ENCODE measurements around the gene CAPZA3.

DNA sequence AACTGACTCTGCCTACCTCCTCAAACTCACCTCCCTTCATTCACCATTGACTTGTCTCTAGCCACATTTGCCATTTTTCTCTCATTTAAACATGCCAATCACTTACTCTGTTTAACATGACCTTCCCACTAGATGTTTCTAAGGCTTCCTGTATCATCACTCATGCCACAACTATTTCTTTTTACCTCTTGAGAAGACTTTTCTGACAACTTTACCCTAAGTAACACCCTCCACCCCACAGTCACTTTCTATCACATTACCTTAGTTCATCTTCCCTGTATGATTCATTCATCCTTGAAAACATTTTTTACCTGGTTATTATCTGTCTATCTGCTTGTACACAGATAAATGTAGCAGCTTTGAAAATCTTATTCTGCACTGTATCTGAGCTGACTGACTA lies 19.5 kb upstream of the CAPZA3 start:
- TF ChIP-seq CTCF (conservative IDR thresholded peaks at IDR 0.05; ENCODE audit: low read depth, low read length) (no peak), EZH2 (IDR thresholded peaks at IDR 0.05; ENCODE audit: low read length, unreplicated experiment) (no peak), EZH2phosphoT487 (IDR thresholded peaks at IDR 0.05; ENCODE audit: borderline replicate concordance, low read length) (no peak)

Measured in PC-3 (cell line).